Neural progenitor cell (in vitro differentiated cells): Measurements from ENCODE around the gene PPIL1.

Source experiments
- EZH2phosphoT487 ChIP-seq: fragments of 200-600 bp; sonication (generic); IDR thresholded peaks from 2 replicates; pipeline ENCODE4 v1.6.1; 2017; ENCODE audit warnings: antibody characterized with exemption
- TF ChIP-seq, protein P1 (sequence below): fragments of 200-600 bp; sonication (generic); IDR thresholded peaks from 2 replicates; pipeline ENCODE4 v1.5.1; 2017; ENCODE audit warnings: antibody characterized with exemption, mild to moderate bottlenecking

DNA sequence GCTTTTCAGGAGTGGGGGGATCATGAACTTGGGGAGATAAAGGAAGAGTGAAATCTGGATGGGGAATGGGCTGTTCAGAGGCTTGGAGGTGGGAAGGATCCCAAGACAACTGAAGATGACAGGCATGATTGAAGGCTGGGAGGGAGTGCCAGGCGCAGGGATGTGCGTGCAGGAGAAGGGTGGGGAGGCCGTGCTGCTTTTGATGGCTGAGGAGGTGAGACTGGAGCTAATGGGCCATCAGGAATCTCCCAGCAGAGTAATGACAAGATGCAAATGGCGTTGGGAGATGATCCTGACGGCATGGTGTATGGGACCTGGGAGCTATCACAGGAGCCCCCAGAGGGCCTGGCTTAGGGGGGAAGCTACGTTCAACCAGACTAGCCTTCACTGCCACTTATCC, 36.9 kb downstream of the PPIL1 start:
- TF ChIP-seq, protein P1, sequence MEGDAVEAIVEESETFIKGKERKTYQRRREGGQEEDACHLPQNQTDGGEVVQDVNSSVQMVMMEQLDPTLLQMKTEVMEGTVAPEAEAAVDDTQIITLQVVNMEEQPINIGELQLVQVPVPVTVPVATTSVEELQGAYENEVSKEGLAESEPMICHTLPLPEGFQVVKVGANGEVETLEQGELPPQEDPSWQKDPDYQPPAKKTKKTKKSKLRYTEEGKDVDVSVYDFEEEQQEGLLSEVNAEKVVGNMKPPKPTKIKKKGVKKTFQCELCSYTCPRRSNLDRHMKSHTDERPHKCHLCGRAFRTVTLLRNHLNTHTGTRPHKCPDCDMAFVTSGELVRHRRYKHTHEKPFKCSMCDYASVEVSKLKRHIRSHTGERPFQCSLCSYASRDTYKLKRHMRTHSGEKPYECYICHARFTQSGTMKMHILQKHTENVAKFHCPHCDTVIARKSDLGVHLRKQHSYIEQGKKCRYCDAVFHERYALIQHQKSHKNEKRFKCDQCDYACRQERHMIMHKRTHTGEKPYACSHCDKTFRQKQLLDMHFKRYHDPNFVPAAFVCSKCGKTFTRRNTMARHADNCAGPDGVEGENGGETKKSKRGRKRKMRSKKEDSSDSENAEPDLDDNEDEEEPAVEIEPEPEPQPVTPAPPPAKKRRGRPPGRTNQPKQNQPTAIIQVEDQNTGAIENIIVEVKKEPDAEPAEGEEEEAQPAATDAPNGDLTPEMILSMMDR: no peak
- TF ChIP-seq EZH2phosphoT487: no peak
